Measurements from ENCODE around the gene ALDH9A1. TPM values are rescaled to one million over a fixed set of nuclear protein-coding genes. Genes with fewer than 3 reads are reported as not detected.

Gene ALDH9A1
- total and polyA plus RNA-seq, 10 of the 15 experiments (the other 5 are each of a cell fraction or from before 2014, with no cell fraction given): 25.7 to 106 (median 36.3) TPM

DNA sequence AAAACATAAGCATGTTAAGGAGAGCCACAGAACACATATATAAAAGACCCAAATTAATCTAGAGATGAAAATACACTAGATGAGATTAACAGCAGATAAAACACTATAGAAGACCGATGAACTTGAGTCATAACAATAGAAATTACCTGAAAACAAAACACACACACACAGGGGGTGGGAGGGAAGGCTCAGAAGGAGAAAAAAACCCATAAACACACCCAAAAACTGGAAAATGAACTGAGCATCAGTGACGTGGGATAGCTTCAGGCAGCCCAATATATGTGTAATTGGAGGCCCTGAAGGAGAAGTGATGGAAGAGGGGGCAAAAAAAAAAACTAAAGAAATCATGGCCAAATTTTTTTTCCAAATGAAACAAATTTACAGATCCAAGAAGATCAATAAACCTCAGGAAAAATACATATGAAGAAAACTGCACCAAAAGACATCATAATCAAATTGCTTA is 11.4 kb downstream of the ALDH9A1 start:
- peak overlapping the region; percentile 77 for H3K27ac ChIP-seq (ENCODE audit: control insufficient read depth, insufficient read depth)
- no peaks in the 10 kb centered on the region for H3K27me3 ChIP-seq (replicated peaks in 1 of 2; ENCODE audit: control insufficient read depth in 2 of 2, insufficient read depth in 2 of 2, low read length in 1 of 2)
- H3K79me2 ChIP-seq (ENCODE audit: control insufficient read depth, insufficient read depth, low read length): peaks cover 18% of the 10 kb centered on the region
- H3K4me2 ChIP-seq (ENCODE audit: control insufficient read depth, insufficient read depth): peak overlapping the region; percentile 45; the same call in 1 of the 2 replicates
- H4K20me1 ChIP-seq (ENCODE audit: control insufficient read depth, insufficient read depth): no peaks in the 10 kb centered on the region
- peak overlapping the region; percentile 21; the same call in 1 of the 2 replicates for H3K4me3 ChIP-seq
- no peaks in the 10 kb centered on the region; the same call in 2 of the 3 replicates for H3K9me3 ChIP-seq (replicated peaks; ENCODE audit: control insufficient read depth, insufficient read depth, low read length)
- DNase-seq (ENCODE audit: low read depth, low spot score) (no peak), FAIRE-seq (no peak), ATAC-seq (peak; percentile 64)
- no peak for TF ChIP-seq ESRRA (IDR thresholded peaks at IDR 0.05; ENCODE audit: low read length)
- no peak for TF ChIP-seq NRF1 (conservative IDR thresholded peaks at IDR 0.05; ENCODE audit: low read depth, low read length)
- no peak for TF ChIP-seq KAT2A (conservative IDR thresholded peaks at IDR 0.05; ENCODE audit: control insufficient read depth, low read depth, low read length)
- TF ChIP-seq MEF2A (IDR thresholded peaks at IDR 0.05; ENCODE audit: insufficient read depth, low read depth, low read length): 0 out of 2 replicates have a peak, but pooled peaks have one; percentile 16
- no peak for TF ChIP-seq SMARCA5 (IDR thresholded peaks at IDR 0.05)
- TF ChIP-seq JUNB (IDR thresholded peaks at IDR 0.05): peak; percentile 70
- TF ChIP-seq ZNF384 (IDR thresholded peaks at IDR 0.05; ENCODE audit: borderline replicate concordance, low read depth, low read length): 0 out of 2 replicates have a peak, but pooled peaks have one; percentile 11
- TF ChIP-seq RCOR1 (conservative IDR thresholded peaks at IDR 0.05; ENCODE audit: low read depth, low read length): no peak
- TF ChIP-seq ETV6 (conservative IDR thresholded peaks at IDR 0.05 in 1 of 2, IDR thresholded peaks at IDR 0.05 in 1 of 2; ENCODE audit: borderline replicate concordance in 1 of 2, low read depth in 1 of 2): 0 out of 4 replicates have a peak, but pooled peaks of 1 of the 2 experiments have one; percentile 1
- no peak for TF ChIP-seq TCF3 (IDR thresholded peaks at IDR 0.05; ENCODE audit: borderline replicate concordance, insufficient read depth, low read depth, low read length)
- 0 out of 2 replicates have a peak, but pooled peaks have one; percentile 24 for TF ChIP-seq NBN (IDR thresholded peaks at IDR 0.05)
- TF ChIP-seq BRCA1 (IDR thresholded peaks at IDR 0.05; ENCODE audit: low read depth, low read length): no peak
- TF ChIP-seq FOXM1 (IDR thresholded peaks at IDR 0.05; ENCODE audit: low read depth, low read length): no peak
- no peak for TF ChIP-seq RBBP5 (conservative IDR thresholded peaks at IDR 0.05)
- 0 out of 4 replicates have a peak, but pooled peaks of 1 of the 2 experiments have one; percentile 2 for TF ChIP-seq IKZF2 (IDR thresholded peaks at IDR 0.05)
- TF ChIP-seq KDM1A (IDR thresholded peaks at IDR 0.05; ENCODE audit: borderline replicate concordance): no peak
- TF ChIP-seq, protein P1, sequence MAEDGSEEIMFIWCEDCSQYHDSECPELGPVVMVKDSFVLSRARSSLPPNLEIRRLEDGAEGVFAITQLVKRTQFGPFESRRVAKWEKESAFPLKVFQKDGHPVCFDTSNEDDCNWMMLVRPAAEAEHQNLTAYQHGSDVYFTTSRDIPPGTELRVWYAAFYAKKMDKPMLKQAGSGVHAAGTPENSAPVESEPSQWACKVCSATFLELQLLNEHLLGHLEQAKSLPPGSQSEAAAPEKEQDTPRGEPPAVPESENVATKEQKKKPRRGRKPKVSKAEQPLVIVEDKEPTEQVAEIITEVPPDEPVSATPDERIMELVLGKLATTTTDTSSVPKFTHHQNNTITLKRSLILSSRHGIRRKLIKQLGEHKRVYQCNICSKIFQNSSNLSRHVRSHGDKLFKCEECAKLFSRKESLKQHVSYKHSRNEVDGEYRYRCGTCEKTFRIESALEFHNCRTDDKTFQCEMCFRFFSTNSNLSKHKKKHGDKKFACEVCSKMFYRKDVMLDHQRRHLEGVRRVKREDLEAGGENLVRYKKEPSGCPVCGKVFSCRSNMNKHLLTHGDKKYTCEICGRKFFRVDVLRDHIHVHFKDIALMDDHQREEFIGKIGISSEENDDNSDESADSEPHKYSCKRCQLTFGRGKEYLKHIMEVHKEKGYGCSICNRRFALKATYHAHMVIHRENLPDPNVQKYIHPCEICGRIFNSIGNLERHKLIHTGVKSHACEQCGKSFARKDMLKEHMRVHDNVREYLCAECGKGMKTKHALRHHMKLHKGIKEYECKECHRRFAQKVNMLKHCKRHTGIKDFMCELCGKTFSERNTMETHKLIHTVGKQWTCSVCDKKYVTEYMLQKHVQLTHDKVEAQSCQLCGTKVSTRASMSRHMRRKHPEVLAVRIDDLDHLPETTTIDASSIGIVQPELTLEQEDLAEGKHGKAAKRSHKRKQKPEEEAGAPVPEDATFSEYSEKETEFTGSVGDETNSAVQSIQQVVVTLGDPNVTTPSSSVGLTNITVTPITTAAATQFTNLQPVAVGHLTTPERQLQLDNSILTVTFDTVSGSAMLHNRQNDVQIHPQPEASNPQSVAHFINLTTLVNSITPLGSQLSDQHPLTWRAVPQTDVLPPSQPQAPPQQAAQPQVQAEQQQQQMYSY (CRISPR knock-in tag; IDR thresholded peaks at IDR 0.05): no peak
- no peak for TF ChIP-seq EGR1 (IDR thresholded peaks at IDR 0.05; ENCODE audit: borderline replicate concordance in 1 of 2, low read depth in 2 of 2, low read length in 2 of 2)
- no peak for TF ChIP-seq CHD4 (IDR thresholded peaks at IDR 0.05)
- no peak for TF ChIP-seq MTA3 (IDR thresholded peaks at IDR 0.05; ENCODE audit: borderline replicate concordance, low read length)
- peaks cover 10% of the 10 kb centered on the region for H3K4me1 ChIP-seq (ENCODE audit: control insufficient read depth, insufficient read depth, low read length)
- intact Hi-C loops (cut with micrococcal nuclease; ENCODE audit: unreplicated experiment) (no loop called here), in situ Hi-C loops (cut with MboI) (no loop called here)
- no TSS peak for BruUV-seq (replicated peaks)
- H3K36me3 ChIP-seq (ENCODE audit: control insufficient read depth in 2 of 2, insufficient read depth in 2 of 2, low read length in 1 of 2): peaks cover 0 to 28% of the 10 kb centered on the region in 2 experiments; a peak in 3 of 4 replicates
- CTCF ChIA-PET: interaction anchor here (0.9 to 6.5 kb wide), 19 partner anchors 11 to 234 kb away, joined by 3 to 62 read pairs (median 6); partner anchors contain the start of gene ALDH9A1
- H2AFZ ChIP-seq (ENCODE audit: control insufficient read depth, low read depth, low read length): no peak overlapping the region; the same call in 1 of the 2 replicates
- H3K9ac ChIP-seq (ENCODE audit: control insufficient read depth, insufficient read depth, low read length): no peak overlapping the region
- RAD21 ChIA-PET (ENCODE audit: unreplicated experiment): interaction anchor here (0.8 to 2.2 kb wide), 10 partner anchors 11 to 142 kb away, joined by 3 to 21 read pairs (median 3); partner anchors contain the start of genes ALDH9A1 and TMCO1
- POLR2A ChIA-PET: interaction anchor here (1.5 kb wide), 1 partner anchor 11 kb away, joined by 13 read pairs; the partner anchor contains the start of gene ALDH9A1
- 34% methylated on average over 2 of the region's 2 CpGs for WGBS (ENCODE audit: insufficient coverage, insufficient replicate concordance, low lambda C conversion rate, missing lambda C conversion rate)
- SMC1A ChIA-PET (ENCODE audit: uncharacterized antibody, unreplicated experiment): interaction anchor here (0.6 to 2.5 kb wide), 14 partner anchors 11 to 228 kb away, joined by 3 to 26 read pairs (median 4); partner anchors contain the start of genes ALDH9A1 and MGST3

All from GM12878 (cell line).